HG03097 (cell line): ENCODE data around the gene ANKRD22.
A peak's percentile ranks its signal among the peaks of the same experiment; 100 is the strongest.
"Not testable (repeated sequence)": the region's sequence is repeated elsewhere in the genome, so short reads cannot be mapped to it uniquely, and the experiment has no call there.

Experiments
- ATAC-seq: cut with Tn5 transposase; IDR thresholded peaks from one replicate; pipeline ENCODE4 v1.9.1; 2021; ENCODE audit not compliant: unreplicated experiment, low FRiP score

The ANKRD22 gene

GRCh38 chr10:88851706-88852105, at the start of gene ANKRD22:
TSS of gene ANKRD22 (minus strand) at chr10:88851844. CDS start at chr10:88851607, 237 bp downstream.
- no peak for ATAC-seq

DNA sequence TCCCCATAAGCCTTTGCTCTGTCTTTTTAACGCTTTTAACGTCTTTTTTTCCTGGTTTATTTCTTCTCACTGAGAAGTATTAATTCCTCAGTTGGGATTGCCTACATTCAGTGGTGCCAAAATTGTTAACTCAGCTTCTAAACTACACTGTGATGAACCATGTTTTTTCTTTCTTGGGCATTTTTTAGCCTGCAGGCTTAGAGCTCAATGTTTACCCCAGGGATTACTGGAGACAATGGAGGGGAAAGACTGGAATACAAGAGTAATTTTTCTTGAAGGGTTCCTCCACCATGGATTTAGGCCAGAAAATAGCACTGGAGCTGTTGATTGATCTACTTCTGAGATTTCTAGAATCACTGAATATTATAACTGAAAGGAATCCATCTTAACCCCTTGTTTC, 48.2 kb upstream of the ANKRD22 start:
- ATAC-seq: no peak

DNA sequence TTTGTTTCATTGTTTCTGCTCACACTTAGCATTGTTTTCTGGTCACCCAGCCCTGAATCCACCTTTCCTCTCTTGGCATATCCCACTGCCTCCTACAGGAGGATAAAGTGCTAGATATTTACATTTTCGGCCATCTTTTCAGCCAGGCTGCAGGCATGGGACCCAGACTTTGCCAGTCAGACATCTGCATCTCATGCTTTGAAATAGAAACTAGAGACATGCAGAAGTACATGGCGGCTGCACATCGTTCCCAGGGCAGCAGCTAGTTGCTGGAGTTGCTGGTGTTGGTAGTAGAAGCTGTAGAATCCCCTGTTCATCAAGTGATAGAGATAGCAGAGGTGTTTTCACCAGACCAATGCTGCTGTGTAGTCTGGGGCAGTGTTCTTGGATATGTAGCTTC, 47.1 kb upstream of the ANKRD22 start:
- no peak for ATAC-seq

- ATAC-seq: no peak
Observed at GRCh38 chr10:88896994-88897853, 45.6 kb upstream of the ANKRD22 start.

GRCh38 chr10:88896372-88896993, 44.8 kb upstream of the ANKRD22 start:
- ATAC-seq: no peak

- no peak for ATAC-seq
Observed at GRCh38 chr10:88895250-88895649, 43.6 kb upstream of the ANKRD22 start.

GRCh38 chr10:88893611-88894010, 42.0 kb upstream of the ANKRD22 start:
- no peak for ATAC-seq

DNA sequence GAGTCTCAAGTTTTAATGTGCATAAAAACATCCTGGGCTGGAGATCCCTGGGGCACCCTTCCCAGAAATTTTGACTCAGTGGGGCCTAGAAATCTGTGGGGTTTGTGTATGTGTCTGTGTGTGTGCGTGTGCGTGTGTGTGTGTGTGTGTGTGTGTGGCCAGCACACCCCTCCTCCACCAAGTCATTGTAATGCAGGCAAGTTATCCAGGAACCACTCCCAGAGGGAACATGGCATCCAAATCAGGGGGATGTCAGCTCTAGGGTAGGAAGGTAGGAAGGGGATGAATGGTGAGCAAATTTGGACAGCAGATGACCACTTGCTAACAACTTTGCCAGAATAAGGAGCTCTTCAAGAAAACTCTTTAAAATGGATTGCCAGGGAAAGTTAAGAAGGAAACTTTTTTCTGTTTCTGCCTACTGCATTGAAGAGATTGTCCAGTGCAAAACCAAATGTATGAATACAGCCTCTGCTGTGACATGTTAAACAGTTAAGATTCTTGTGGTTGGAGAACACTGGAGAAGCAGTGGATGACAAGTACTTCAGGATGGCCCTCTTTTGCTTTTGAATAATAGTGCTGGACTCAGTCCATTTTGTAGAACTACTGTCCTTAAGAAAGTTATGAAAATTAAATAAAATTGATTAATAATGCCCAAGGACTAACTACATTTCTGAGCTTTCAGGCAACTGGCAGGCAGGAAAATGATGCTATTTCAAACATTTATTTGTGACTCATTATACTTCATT, 40.8 kb upstream of the ANKRD22 start:
- no peak for ATAC-seq

GRCh38 chr10:88890681-88891381, 39.2 kb upstream of the ANKRD22 start:
- ATAC-seq: no peak

- peak; percentile 44 for ATAC-seq
Observed at GRCh38 chr10:88889559-88890337, 38.1 kb upstream of the ANKRD22 start.

DNA sequence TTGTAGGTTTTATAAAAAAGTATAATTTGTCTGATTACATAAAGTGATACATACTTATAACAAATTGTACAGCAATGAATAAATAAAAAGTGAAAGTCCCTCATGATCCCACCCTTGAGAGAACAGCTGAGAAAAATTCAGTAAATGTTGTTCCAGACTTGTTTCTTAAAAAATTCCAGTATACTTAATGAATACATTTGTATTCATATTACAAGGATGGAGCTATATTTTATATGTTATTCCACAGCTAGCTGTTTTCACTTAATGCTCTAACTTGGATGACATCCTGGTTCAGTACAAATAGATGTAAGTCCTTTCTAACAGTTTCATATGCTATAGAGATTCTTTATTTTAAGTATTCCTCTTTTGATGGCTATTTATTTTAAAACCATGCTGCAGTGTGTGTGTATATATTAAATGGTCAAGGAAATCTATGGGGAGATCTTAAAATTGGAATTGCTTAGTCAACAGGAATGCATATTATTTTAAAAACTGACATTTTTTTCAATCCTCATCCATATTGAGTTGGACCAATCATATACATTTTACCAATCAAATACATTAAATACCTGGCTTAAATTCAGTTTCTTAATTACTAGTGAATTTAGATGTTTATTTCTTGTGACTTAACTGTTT, 37.3 kb upstream of the ANKRD22 start:
- no peak for ATAC-seq

- ATAC-seq: no peak
Observed at GRCh38 chr10:88886557-88886956, 34.9 kb upstream of the ANKRD22 start.

DNA sequence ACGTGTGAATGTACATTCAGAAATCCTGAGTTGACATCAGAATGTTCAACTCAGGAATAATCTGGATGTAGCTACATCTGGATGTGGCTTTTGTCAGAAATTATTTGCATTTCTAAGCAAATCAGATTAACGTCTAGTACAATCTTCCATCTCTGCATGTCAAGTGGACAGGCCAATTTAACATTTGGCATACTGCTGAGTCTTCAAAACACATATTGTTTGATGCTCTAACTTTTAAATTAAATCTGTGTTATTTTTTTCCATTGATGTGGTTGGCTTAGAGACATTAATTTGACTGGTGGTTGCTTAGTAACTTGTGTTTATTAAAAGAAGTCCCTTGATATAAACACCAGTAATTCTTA, 31.8 kb upstream of the ANKRD22 start:
- ATAC-seq: no peak

DNA sequence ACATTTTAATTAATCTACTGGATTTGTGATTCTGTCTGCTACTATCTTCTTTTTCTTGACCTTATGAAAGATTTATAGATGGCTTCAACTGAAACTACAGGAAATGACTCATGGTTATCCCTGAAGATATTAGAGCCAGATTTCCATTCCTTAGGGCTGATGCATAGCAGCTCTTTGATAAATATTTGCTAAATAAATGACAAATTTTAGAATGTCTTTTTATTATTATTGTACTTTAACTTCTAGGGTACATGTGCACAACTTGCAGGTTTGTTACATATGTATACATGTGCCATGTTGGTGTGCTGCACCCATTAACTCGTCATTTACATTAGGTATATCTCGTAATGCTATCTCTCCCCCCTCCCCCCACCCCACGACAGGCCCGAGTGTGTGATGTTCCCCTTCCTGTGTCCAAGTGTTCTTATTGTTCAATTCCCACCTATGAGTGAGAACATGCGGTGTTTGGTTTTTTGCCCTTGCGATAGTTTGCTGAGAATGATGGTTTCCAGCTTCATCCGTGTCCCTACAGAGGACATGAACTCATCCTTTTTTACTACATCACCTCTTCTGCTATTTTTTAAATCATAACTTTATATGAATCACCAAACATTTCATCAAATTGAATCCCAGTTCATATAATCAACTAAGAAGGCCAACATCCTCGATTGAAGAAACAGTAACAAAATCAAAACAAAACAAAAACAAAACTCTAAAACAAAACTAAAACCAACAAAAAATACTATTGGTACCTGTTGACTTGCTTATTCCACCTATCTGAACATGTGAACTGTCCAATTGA, 31.2 kb upstream of the ANKRD22 start:
- not testable (repeated sequence) for ATAC-seq

- ATAC-seq: no peak
Observed at GRCh38 chr10:88881922-88882645, 30.4 kb upstream of the ANKRD22 start.

DNA sequence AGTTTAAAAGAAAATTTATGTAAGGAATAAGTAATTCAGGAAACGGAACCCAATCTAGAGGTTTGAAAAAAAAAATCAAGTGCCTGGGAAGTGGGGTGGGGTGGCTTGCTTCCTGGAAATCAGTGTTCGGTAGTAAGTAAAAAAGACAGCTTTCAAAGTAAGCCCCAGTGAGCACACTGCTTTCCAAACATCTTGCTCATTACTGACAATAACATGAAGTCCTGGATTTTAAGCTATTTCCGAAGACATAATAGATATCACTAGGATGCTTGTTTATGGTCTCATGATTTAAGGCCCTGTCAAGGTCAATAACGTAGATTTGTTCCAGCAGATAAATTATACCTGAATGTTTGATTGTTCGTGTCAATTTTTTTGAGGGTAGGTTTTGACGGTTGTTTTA, 29.7 kb upstream of the ANKRD22 start:
- ATAC-seq: no peak

GRCh38 chr10:88880282-88881076, 28.8 kb upstream of the ANKRD22 start:
- ATAC-seq: peak; percentile 71
